22Rv1 (cell line): ENCODE results near the gene ZNF428.

Experiments
- CTCF ChIP-seq: fragments of 450-650 bp; IDR thresholded peaks from 2 replicates; pipeline ENCODE4 v1.5.1; 2017; ENCODE audit warnings: mild to moderate bottlenecking
- ZFX ChIP-seq: fragments of 450-650 bp; IDR thresholded peaks from 2 replicates; pipeline ENCODE4 v1.6.1; 2017; ENCODE audit warnings: antibody characterized with exemption, borderline replicate concordance

DNA sequence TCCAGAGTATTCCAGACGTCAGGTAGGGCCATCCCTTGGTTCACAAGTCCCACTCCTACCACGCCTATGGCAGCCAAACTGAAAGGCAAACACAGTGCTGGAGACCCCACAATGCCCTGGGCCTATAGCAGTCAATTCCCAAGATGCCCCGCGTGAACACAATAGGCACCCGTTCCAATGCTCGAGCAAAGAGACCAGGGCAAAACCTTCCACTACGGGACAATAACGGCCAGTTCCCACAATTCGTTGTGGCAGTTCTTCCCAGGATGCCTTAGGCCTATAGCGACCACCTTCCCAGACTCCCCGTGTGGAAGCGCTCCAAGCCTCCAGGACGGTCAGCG, 538 bp downstream of the ZNF428 start:
- TF ChIP-seq CTCF (no peak), ZFX (no peak)
